Fibroblast of skin of abdomen (primary cell): Measurements from ENCODE around the gene HSPG2.
"Not testable (repeated sequence)": the region's sequence is repeated elsewhere in the genome, so short reads cannot be mapped to it uniquely, and the experiment has no call there.

Experiments
- DNase-seq: peaks from one replicate; pipeline ENCODE4 v3.0.0-alpha.2; 2013

HSPG2 gene

GRCh38 chr1:21823206-21823979 is 113.7 kb downstream of the HSPG2 start:
- DNase-seq: no peak

- DNase-seq: no peak
These were observed 114.8 kb downstream of the HSPG2 start for GRCh38 chr1:21822349-21822748.

- DNase-seq: no peak
These were observed 115.6 kb downstream of the HSPG2 start for GRCh38 chr1:21821385-21822019.

- no peak for DNase-seq
These were observed 116.4 kb downstream of the HSPG2 start for GRCh38 chr1:21820597-21821232.

GRCh38 chr1:21818656-21819055 is 118.5 kb downstream of the HSPG2 start:
- DNase-seq: no peak

- DNase-seq: peak; percentile 52
These were observed 120.4 kb downstream of the HSPG2 start for GRCh38 chr1:21816602-21817302.

GRCh38 chr1:21815724-21816321 is 121.3 kb downstream of the HSPG2 start:
- DNase-seq: no peak

- DNase-seq: no peak
These were observed 122.0 kb downstream of the HSPG2 start for GRCh38 chr1:21814981-21815582.

GRCh38 chr1:21814241-21814918 is 122.7 kb downstream of the HSPG2 start:
- peak; percentile 16 for DNase-seq

GRCh38 chr1:21813542-21813941 is 123.6 kb downstream of the HSPG2 start:
- no peak for DNase-seq

- no peak for DNase-seq
These were observed 125.2 kb downstream of the HSPG2 start, which contains the start of gene LDLRAD2 for GRCh38 chr1:21811875-21812305. LDLRAD2 (plus strand) TSS chr1:21812265; CDS start chr1:21812452, 187 bp downstream.

- DNase-seq: no peak
These were observed 132.6 kb downstream of the HSPG2 start for GRCh38 chr1:21804536-21804935.

GRCh38 chr1:21801100-21801499 is 136.0 kb downstream of the HSPG2 start:
- no peak for DNase-seq

- DNase-seq: no peak
These were observed 137.4 kb downstream of the HSPG2 start for GRCh38 chr1:21799730-21800129.

GRCh38 chr1:21795075-21795474 is 142.0 kb downstream of the HSPG2 start:
- DNase-seq: no peak

GRCh38 chr1:21794656-21795055 is 142.5 kb downstream of the HSPG2 start:
- DNase-seq: no peak

- DNase-seq: no peak
These were observed 144.0 kb downstream of the HSPG2 start for GRCh38 chr1:21793104-21793503.

GRCh38 chr1:21786640-21787039 is 150.5 kb downstream of the HSPG2 start:
- no peak for DNase-seq

- DNase-seq: not testable (repeated sequence)
These were observed 151.3 kb downstream of the HSPG2 start for GRCh38 chr1:21785764-21786163.

- no peak for DNase-seq
These were observed 153.2 kb downstream of the HSPG2 start for GRCh38 chr1:21783679-21784603.
